NCI-H446 (cell line): ENCODE data around the gene PUS1.
"Not testable (repeated sequence)": the region's sequence is repeated elsewhere in the genome, so short reads cannot be mapped to it uniquely, and the experiment has no call there.

Experiments
- DNase-seq, 2 experiments: peaks; one replicate each; lab custom pipeline; 2025; lab: John Stamatoyannopoulos, UW

The PUS1 gene

GRCh38 chr12:131938082-131938481 is 9.0 kb downstream of the PUS1 start:
- no peak for DNase-seq

- DNase-seq, result no peak
Measured at GRCh38 chr12:131939007-131939406, 9.9 kb downstream of the PUS1 start.

- no peak for DNase-seq
Measured at GRCh38 chr12:131940141-131940547, 11.1 kb downstream of the PUS1 start.

- no peak for DNase-seq
Measured at GRCh38 chr12:131941116-131941986, 12.3 kb downstream of the PUS1 start.

- no peak for DNase-seq
Measured at GRCh38 chr12:131941987-131942341, 12.9 kb downstream of the PUS1 start.

GRCh38 chr12:131942671-131943070 is 13.6 kb downstream of the PUS1 start:
- DNase-seq, result no peak

GRCh38 chr12:131943389-131943788 is 14.3 kb downstream of the PUS1 start:
- DNase-seq, result no peak

GRCh38 chr12:131943876-131944275 is 14.8 kb downstream of the PUS1 start:
- DNase-seq, result no peak

GRCh38 chr12:131944601-131945251 is 15.7 kb downstream of the PUS1 start:
- DNase-seq, result no peak

GRCh38 chr12:131946757-131947156 is 17.7 kb downstream of the PUS1 start:
- no peak for DNase-seq

GRCh38 chr12:131947482-131948027 is 18.5 kb downstream of the PUS1 start:
- no peak for DNase-seq

- no peak for DNase-seq
Measured at GRCh38 chr12:131948166-131948712, 19.2 kb downstream of the PUS1 start.

GRCh38 chr12:131948713-131949430 is 19.8 kb downstream of the PUS1 start:
- not testable (repeated sequence) for DNase-seq

GRCh38 chr12:131949431-131950181 is 20.5 kb downstream of the PUS1 start, which contains the start of gene EP400:
TSS of gene EP400 (plus strand) at chr12:131949942. CDS start at chr12:131960620, 10,678 bp downstream.
- peak; percentile 87 to 95 for DNase-seq

- DNase-seq, result peak in 1 of 2 experiments; percentile 33
Measured at GRCh38 chr12:131950182-131950913, 21.3 kb downstream of the PUS1 start.

- DNase-seq, result not testable (repeated sequence)
Measured at GRCh38 chr12:131953810-131954209, 24.7 kb downstream of the PUS1 start.

- DNase-seq, result not testable (repeated sequence)
Measured at GRCh38 chr12:131954460-131954859, 25.4 kb downstream of the PUS1 start.

- peak in 1 of 2 experiments; percentile 44 for DNase-seq
Measured at GRCh38 chr12:131959116-131959515, 30.0 kb downstream of the PUS1 start.

- no peak for DNase-seq
Measured at GRCh38 chr12:131959641-131960589, 30.8 kb downstream of the PUS1 start.
